GM18511 (cell line): ENCODE data around the gene ATXN1L.
"Not testable (repeated sequence)": the region's sequence is repeated elsewhere in the genome, so short reads cannot be mapped to it uniquely, and the experiment has no call there.

Experiments used
- ATAC-seq: cut with Tn5 transposase; IDR thresholded peaks from one replicate; pipeline ENCODE4 v1.9.1; 2021; ENCODE audit warnings: mild to moderate bottlenecking, moderate library complexity; ENCODE audit not compliant: unreplicated experiment

The ATXN1L gene

GRCh38 chr16:71851746-71852145, 6.0 kb downstream of the ATXN1L start:
- ATAC-seq: no peak

GRCh38 chr16:71852158-71852557, 6.4 kb downstream of the ATXN1L start:
- no peak for ATAC-seq

- ATAC-seq: no peak
These were observed 6.8 kb downstream of the ATXN1L start for GRCh38 chr16:71852561-71852960.

- ATAC-seq: peak; percentile 88
These were observed 7.6 kb downstream of the ATXN1L start for GRCh38 chr16:71853413-71853812.

GRCh38 chr16:71854369-71854948, 8.7 kb downstream of the ATXN1L start:
- ATAC-seq: no peak

GRCh38 chr16:71855937-71856662, 10.3 kb downstream of the ATXN1L start:
- ATAC-seq: no peak

GRCh38 chr16:71859762-71860521, 14.2 kb downstream of the ATXN1L start:
- no peak for ATAC-seq

- no peak for ATAC-seq
These were observed 18.2 kb downstream of the ATXN1L start for GRCh38 chr16:71863995-71864394.

GRCh38 chr16:71865173-71865863, 19.5 kb downstream of the ATXN1L start:
- no peak for ATAC-seq

- ATAC-seq: not testable (repeated sequence)
These were observed 21.4 kb downstream of the ATXN1L start for GRCh38 chr16:71867175-71867574.

- ATAC-seq: no peak
These were observed 22.2 kb downstream of the ATXN1L start for GRCh38 chr16:71867939-71868338.

- ATAC-seq: no peak
These were observed 23.3 kb downstream of the ATXN1L start for GRCh38 chr16:71869089-71869488.

GRCh38 chr16:71870818-71871217, 25.0 kb downstream of the ATXN1L start:
- no peak for ATAC-seq

- no peak for ATAC-seq
These were observed 27.4 kb downstream of the ATXN1L start for GRCh38 chr16:71873199-71873598.

- no peak for ATAC-seq
These were observed 33.1 kb downstream of the ATXN1L start for GRCh38 chr16:71878911-71879310.

GRCh38 chr16:71880176-71880575, 34.4 kb downstream of the ATXN1L start:
- ATAC-seq: no peak

- peak; percentile 45 for ATAC-seq
These were observed 36.9 kb downstream of the ATXN1L start for GRCh38 chr16:71882505-71883167.

GRCh38 chr16:71883168-71883848, 37.5 kb downstream of the ATXN1L start:
- peak; percentile 57 for ATAC-seq

- peak; percentile 64 for ATAC-seq
These were observed 38.3 kb downstream of the ATXN1L start, which contains the start of gene ZNF821 for GRCh38 chr16:71883849-71884638. Gene ZNF821 (minus strand): TSS chr16:71884182. CDS start chr16:71879946, 4,236 bp downstream.
